Activated CD4-positive, alpha-beta T cell treated with anti-CD3 and anti-CD28 coated beads for 4 hours (primary cell): ENCODE measurements around the gene LLGL2.
A peak's percentile ranks its signal among the peaks of the same experiment; 100 is the strongest.
"Not testable (repeated sequence)": the region's sequence is repeated elsewhere in the genome, so short reads cannot be mapped to it uniquely, and the experiment has no call there.

Source experiments
- DNase-seq, 2 donors: peaks; one replicate each; pipeline ENCODE4 v3.0.0-alpha.2; 2020

LLGL2 gene

GRCh38 chr17:75509528-75510258 lies 15.8 kb upstream of the LLGL2 start:
- DNase-seq, result no peak

- no peak for DNase-seq
Measured at GRCh38 chr17:75511270-75511609, 14.3 kb upstream of the LLGL2 start.

GRCh38 chr17:75511610-75512575 lies 13.6 kb upstream of the LLGL2 start:
- DNase-seq, result no peak

- DNase-seq, result no peak
Measured at GRCh38 chr17:75512926-75513640, 12.4 kb upstream of the LLGL2 start.

GRCh38 chr17:75513641-75514000 lies 11.9 kb upstream of the LLGL2 start:
- no peak for DNase-seq

- DNase-seq, result no peak
Measured at GRCh38 chr17:75514299-75514918, 11.1 kb upstream of the LLGL2 start.

- DNase-seq, result no peak
Measured at GRCh38 chr17:75514919-75515495, 10.5 kb upstream of the LLGL2 start.

GRCh38 chr17:75515496-75516254 lies 9.8 kb upstream of the LLGL2 start, which contains the start of gene CASKIN2:
TSS of gene CASKIN2 (minus strand) at chr17:75515537. CDS start at chr17:75513804, 1,733 bp downstream.
- peak; percentile 68 to 74 for DNase-seq

GRCh38 chr17:75516255-75516618 lies 9.3 kb upstream of the LLGL2 start, which contains the start of gene TSEN54:
TSS of gene TSEN54 (plus strand) at chr17:75516528. CDS start at chr17:75516561, 33 bp downstream.
- DNase-seq, result peak; percentile 93

- peak; percentile 37 to 38 for DNase-seq
Measured at GRCh38 chr17:75516619-75517296, 8.7 kb upstream of the LLGL2 start.

- DNase-seq, result peak; percentile 28 to 39
Measured at GRCh38 chr17:75517297-75517865, 8.1 kb upstream of the LLGL2 start.

- peak in 1 of 2 donors; percentile 15 for DNase-seq
Measured at GRCh38 chr17:75518201-75518600, 7.3 kb upstream of the LLGL2 start.

GRCh38 chr17:75518983-75519537 lies 6.4 kb upstream of the LLGL2 start:
- DNase-seq, result no peak

- not testable (repeated sequence) for DNase-seq
Measured at GRCh38 chr17:75520413-75520812, 5.1 kb upstream of the LLGL2 start.

- no peak for DNase-seq
Measured at GRCh38 chr17:75521290-75521689, 4.2 kb upstream of the LLGL2 start.

- no peak for DNase-seq
Measured at GRCh38 chr17:75521951-75522727, 3.4 kb upstream of the LLGL2 start.

GRCh38 chr17:75523647-75524046 lies 1.9 kb upstream of the LLGL2 start:
- DNase-seq, result no peak

GRCh38 chr17:75524269-75524969 lies 1.1 kb upstream of the LLGL2 start:
- no peak for DNase-seq
